Endothelial cell of umbilical vein (primary cell): ENCODE measurements around the gene SLC25A23. TPM values are rescaled to one million over a fixed set of nuclear protein-coding genes. Genes with fewer than 3 reads are reported as not detected.

ENCODE experiments used
- BruUV-seq: library from RNA; stranded (reverse); fragments of 400-500 nt; replicated peaks from 2 replicates; lab custom pipeline; 2021; lab: Mats Ljungman, UMichigan
- CTCF ChIA-PET: fragments of 300-600, 350-600 bp; sonication (Branson Sonifier 250); formaldehyde crosslinking; loops from one replicate; lab custom pipeline; 2021; ENCODE audit warnings: antibody characterized with exemption, inconsistent platforms; lab: Charles Lee
- POLR2A ChIA-PET: fragments of 300-600, 350-600 bp; sonication (Branson Sonifier 250); formaldehyde crosslinking; loops from one replicate; lab custom pipeline; 2021; ENCODE audit warnings: antibody characterized with exemption, inconsistent platforms; lab: Charles Lee
- DNase-seq: peaks from one replicate; pipeline ENCODE4 v3.0.0-alpha.2; 2011; ENCODE audit warnings: low read depth, low spot score
- FAIRE-seq: peaks from 2 replicates; lab custom pipeline; 2011; peaks lifted over from hg19 to GRCh38; lab: Jason Lieb, UNC
- H2AFZ ChIP-seq: 2 replicates; pipeline ENCODE4 v1.6.0; 2012; ENCODE audit warnings: low read depth, low read length, control low read depth, inconsistent platforms
- H3K27ac ChIP-seq: 2 replicates; pipeline ENCODE4 v1.5.1; 2011; ENCODE audit warnings: low read depth, mild to moderate bottlenecking, control low read depth, low read length, moderate library complexity; ENCODE audit not compliant: insufficient read depth
- H3K27me3 ChIP-seq, 2 experiments: 2 replicates each; pipeline versions ENCODE4 v1.6.0 to v1.6.1; 2011; ENCODE audit warnings: low read length in 2 of 2, mixed read lengths in 1 of 2; ENCODE audit not compliant: control insufficient read depth in 2 of 2, insufficient read depth in 2 of 2
- H3K36me3 ChIP-seq, 2 experiments: 2 replicates in 1 of 2; 3 replicates in 1 of 2; pipeline ENCODE4 v1.5.1; 2011; ENCODE audit warnings: low read length in 2 of 2, mild to moderate bottlenecking in 1 of 2, moderate library complexity in 1 of 2; ENCODE audit not compliant: control insufficient read depth in 2 of 2, insufficient read depth in 2 of 2; ENCODE audit errors: extremely low read depth in 1 of 2
- H3K4me1 ChIP-seq: 3 replicates; pipeline ENCODE4 v1.5.1; 2011; ENCODE audit warnings: mild to moderate bottlenecking, low read length; ENCODE audit not compliant: control insufficient read depth, insufficient read depth; ENCODE audit errors: extremely low read depth
- H3K4me2 ChIP-seq: 2 replicates; pipeline ENCODE4 v1.6.1; 2011; ENCODE audit warnings: low read length, control low read depth, mixed read lengths; ENCODE audit not compliant: insufficient read depth
- H3K4me3 ChIP-seq, 3 experiments: fragments of 200-600 bp in 1 of 3; sonication (generic), shearing (Covaris generic) in 1 of 3; replicated peaks in 1 of 3; 2 replicates each; pipeline ENCODE4 v1.5.1; 2011 to 2016; ENCODE audit warnings: control low read depth in 3 of 3, low read length in 3 of 3, mild to moderate bottlenecking in 2 of 3, inconsistent platforms in 1 of 3, low read depth in 1 of 3, moderate library complexity in 1 of 3; ENCODE audit not compliant: insufficient read depth in 1 of 3
- H3K79me2 ChIP-seq: 2 replicates; pipeline ENCODE4 v1.6.0; 2012; ENCODE audit warnings: low read length, inconsistent platforms; ENCODE audit not compliant: control insufficient read depth, insufficient read depth
- H3K9ac ChIP-seq: replicated peaks from 2 replicates; pipeline ENCODE3; 2011; ENCODE audit warnings: low read length, control low read depth; ENCODE audit not compliant: insufficient read depth; ENCODE audit errors: extremely low read depth
- H3K9me1 ChIP-seq: replicated peaks from 3 replicates; pipeline ENCODE4 v1.6.0; 2011; ENCODE audit warnings: mild to moderate bottlenecking, low read length; ENCODE audit not compliant: control insufficient read depth, insufficient read depth; ENCODE audit errors: extremely low read depth
- H3K9me3 ChIP-seq: replicated peaks from 2 replicates; pipeline ENCODE4 v1.5.1; 2012; ENCODE audit warnings: low read length, inconsistent platforms; ENCODE audit not compliant: control insufficient read depth, insufficient read depth
- H4K20me1 ChIP-seq: replicated peaks from 2 replicates; pipeline ENCODE3; 2011; ENCODE audit warnings: mild to moderate bottlenecking, low read length; ENCODE audit not compliant: control insufficient read depth, insufficient read depth; ENCODE audit errors: extremely low read depth
- EZH2 ChIP-seq: IDR thresholded peaks from 2 replicates; pipeline ENCODE4 v1.6.1; 2012; ENCODE audit warnings: borderline replicate concordance, low read depth, mild to moderate bottlenecking, moderate library complexity, low read length, inconsistent platforms; ENCODE audit not compliant: severe bottlenecking
- FOS ChIP-seq: IDR thresholded peaks from 2 replicates; pipeline ENCODE4 v1.6.1; 2011; ENCODE audit warnings: mild to moderate bottlenecking, low read length, moderate library complexity, borderline replicate concordance; ENCODE audit not compliant: insufficient read depth
- GATA2 ChIP-seq: IDR thresholded peaks from 2 replicates; pipeline ENCODE4 v1.7.0; 2011; ENCODE audit warnings: low read depth, mild to moderate bottlenecking, moderate library complexity, mixed read lengths, low read length; ENCODE audit not compliant: insufficient read length, insufficient read depth
- JUN ChIP-seq: IDR thresholded peaks from 2 replicates; pipeline ENCODE4 v1.6.1; 2011; ENCODE audit warnings: borderline replicate concordance, low read depth; ENCODE audit not compliant: insufficient read length, insufficient read depth
- MYC ChIP-seq: IDR thresholded peaks from one replicate; pipeline ENCODE4 v1.6.1; 2011; ENCODE audit warnings: mild to moderate bottlenecking, low read depth, low read length
- POLR2A ChIP-seq: IDR thresholded peaks from 2 replicates; pipeline ENCODE4 v1.6.1; 2012; ENCODE audit warnings: low read depth, mild to moderate bottlenecking, control low read depth, low read length
- POLR2AphosphoS5 ChIP-seq: IDR thresholded peaks from 2 replicates; pipeline ENCODE4 v1.6.1; 2012; ENCODE audit warnings: low read depth, mild to moderate bottlenecking, control low read depth, low read length, moderate library complexity; ENCODE audit not compliant: insufficient read depth
- dilution Hi-C: fragments of 300-500 bp; cut with MboI; formaldehyde crosslinking; loops from one replicate; pipeline ENCODE4 v1.15.0; 2019; ENCODE audit warnings: low sequenced_read_pairs; ENCODE audit not compliant: extremely low pct_ligation_motif_present
- intact Hi-C: fragments of 100-400 bp; cut with micrococcal nuclease; formaldehyde crosslinking; loops from one replicate; pipeline ENCODE4 v1.10.0; 2022
- polyA plus RNA-seq, 4 experiments: library from polyadenylated mRNA; depleted of rRNA in 3 of 4; stranded (reverse) in 3 of 4; unstranded in 1 of 4; fragments of >200 nt; gene quantifications; 2 replicates each; pipeline versions ENCODE4 v1.2.1 to v1.2.3, GENCODE V29; 2011 to 2012; ENCODE audit warnings: missing spikeins in 1 of 4
- total RNA-seq: library from RNA; stranded (reverse); gene quantifications from 2 replicates; pipeline ENCODE4 v1.2.3, GENCODE V29; 2021
- TF ChIP-seq, protein P1 (sequence below), 2 donors: IDR thresholded peaks; 1 replicate in 1 of 2; 2 replicates in 1 of 2; pipeline ENCODE4 v1.5.1; 2011; ENCODE audit warnings: low read length in 2 of 2, mild to moderate bottlenecking in 2 of 2, moderate library complexity in 2 of 2, control low read depth in 1 of 2, inconsistent platforms in 1 of 2, low read depth in 1 of 2; ENCODE audit not compliant: insufficient read depth in 1 of 2; ENCODE audit errors: extremely low read depth in 1 of 2
- TF ChIP-seq, protein P2 (sequence below): IDR thresholded peaks from 2 replicates; pipeline ENCODE4 v1.6.1; 2011; ENCODE audit not compliant: insufficient read depth, insufficient read length

SLC25A23 gene
- total and polyA plus RNA-seq, 2 donors (not counting 3 experiments of a cell fraction or from before 2014, with no cell fraction given): 12.8 to 33.5 TPM

DNA sequence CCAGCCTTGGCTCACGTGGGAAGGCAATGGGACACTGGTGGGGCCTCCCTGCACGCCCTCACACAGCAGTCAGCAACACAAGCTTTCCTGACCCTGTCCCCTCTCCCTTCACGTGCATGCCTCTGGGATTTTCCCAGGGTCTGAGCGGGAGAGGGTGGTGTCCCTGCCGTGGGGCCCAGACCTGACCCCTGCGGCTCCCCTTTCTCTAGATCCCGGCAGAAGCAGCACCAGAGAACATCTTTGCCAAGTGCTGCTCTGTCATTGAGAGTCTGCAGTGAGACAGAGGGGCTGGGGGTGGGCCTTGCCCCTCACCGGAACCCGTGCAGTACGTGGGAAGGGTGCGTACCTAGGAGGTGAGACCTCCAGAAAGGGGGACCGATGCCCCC, 47.5 kb downstream of the SLC25A23 start:
- no peak for DNase-seq
- H3K79me2 ChIP-seq: no peaks in the 10 kb centered on the region
- dilution Hi-C loops (no loop called here), intact Hi-C loops (no loop called here)
- no peak overlapping the region for H2AFZ ChIP-seq
- H3K27me3 ChIP-seq: no peaks in the 10 kb centered on the region
- H3K27ac ChIP-seq: no peak overlapping the region
- POLR2A ChIA-PET: no interaction called here
- no peaks in the 10 kb centered on the region for H4K20me1 ChIP-seq
- FAIRE-seq: no peak
- CTCF ChIA-PET: interaction anchor here (1.0 kb wide), 1 partner anchor 13 kb away, joined by 5 read pairs; the partner anchor contains the start of gene KHSRP
- no peaks in the 10 kb centered on the region for H3K9me3 ChIP-seq
- H3K4me3 ChIP-seq: no peak overlapping the region
- peaks cover 9 to 24% of the 10 kb centered on the region in 2 experiments for H3K36me3 ChIP-seq
- no TSS peak for BruUV-seq
- no peak overlapping the region for H3K4me2 ChIP-seq
- H3K9ac ChIP-seq: no peak overlapping the region
- no peak for TF ChIP-seq MYC
- TF ChIP-seq JUN: no peak
- TF ChIP-seq, protein P1, sequence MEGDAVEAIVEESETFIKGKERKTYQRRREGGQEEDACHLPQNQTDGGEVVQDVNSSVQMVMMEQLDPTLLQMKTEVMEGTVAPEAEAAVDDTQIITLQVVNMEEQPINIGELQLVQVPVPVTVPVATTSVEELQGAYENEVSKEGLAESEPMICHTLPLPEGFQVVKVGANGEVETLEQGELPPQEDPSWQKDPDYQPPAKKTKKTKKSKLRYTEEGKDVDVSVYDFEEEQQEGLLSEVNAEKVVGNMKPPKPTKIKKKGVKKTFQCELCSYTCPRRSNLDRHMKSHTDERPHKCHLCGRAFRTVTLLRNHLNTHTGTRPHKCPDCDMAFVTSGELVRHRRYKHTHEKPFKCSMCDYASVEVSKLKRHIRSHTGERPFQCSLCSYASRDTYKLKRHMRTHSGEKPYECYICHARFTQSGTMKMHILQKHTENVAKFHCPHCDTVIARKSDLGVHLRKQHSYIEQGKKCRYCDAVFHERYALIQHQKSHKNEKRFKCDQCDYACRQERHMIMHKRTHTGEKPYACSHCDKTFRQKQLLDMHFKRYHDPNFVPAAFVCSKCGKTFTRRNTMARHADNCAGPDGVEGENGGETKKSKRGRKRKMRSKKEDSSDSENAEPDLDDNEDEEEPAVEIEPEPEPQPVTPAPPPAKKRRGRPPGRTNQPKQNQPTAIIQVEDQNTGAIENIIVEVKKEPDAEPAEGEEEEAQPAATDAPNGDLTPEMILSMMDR (IDR thresholded peaks at IDR 0.05; ENCODE audit: extremely low read depth in 1 of 2, insufficient read depth in 1 of 2, low read depth in 1 of 2, low read length in 2 of 2): no peak
- no peak for TF ChIP-seq FOS
- TF ChIP-seq POLR2AphosphoS5: no peak
- TF ChIP-seq GATA2: no peak
- TF ChIP-seq POLR2A: no peak
- TF ChIP-seq EZH2: no peak
- TF ChIP-seq, protein P2, sequence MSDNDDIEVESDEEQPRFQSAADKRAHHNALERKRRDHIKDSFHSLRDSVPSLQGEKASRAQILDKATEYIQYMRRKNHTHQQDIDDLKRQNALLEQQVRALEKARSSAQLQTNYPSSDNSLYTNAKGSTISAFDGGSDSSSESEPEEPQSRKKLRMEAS: no peak
- no peaks in the 10 kb centered on the region for H3K4me1 ChIP-seq
- no peaks in the 10 kb centered on the region for H3K9me1 ChIP-seq
